Naive thymus-derived CD4-positive, alpha-beta T cell (primary cell): ENCODE data around the gene BBS5. TPM values are rescaled to one million over a fixed set of nuclear protein-coding genes. Genes with fewer than 3 reads are reported as not detected.
"Not testable (repeated sequence)": the region's sequence is repeated elsewhere in the genome, so short reads cannot be mapped to it uniquely, and the experiment has no call there.

Source experiments
- ATAC-seq: fragments of 150-1000 bp; cut with Tn5 transposase; 2 replicates; pipeline ENCODE4 v1.10.0; 2021; ENCODE audit warnings: mild to moderate bottlenecking, moderate library complexity
- CTCF ChIA-PET: fragments of 350-600 bp; sonication (Branson Sonifier 250); formaldehyde crosslinking; loops from one replicate; lab custom pipeline; 2021; ENCODE audit warnings: antibody characterized with exemption; lab: Charles Lee
- POLR2A ChIA-PET: fragments of 350-600 bp; sonication (Branson Sonifier 250); formaldehyde crosslinking; loops from one replicate; lab custom pipeline; 2021; ENCODE audit warnings: antibody characterized with exemption, inconsistent platforms; lab: Charles Lee
- DNase-seq, 9 donors: peaks; one replicate each; pipeline versions ENCODE4 v3.0.0 to v3.0.0-alpha.2; 2020 to 2022; ENCODE audit warnings: mixed read lengths in 1 of 9
- H3K27ac ChIP-seq: one replicate; pipeline ENCODE4 v1.7.0; 2013; ENCODE audit warnings: mild to moderate bottlenecking, low read depth, low read length, moderate library complexity
- H3K27me3 ChIP-seq, 2 donors: one replicate each; pipeline ENCODE4 v1.7.0; 2013; ENCODE audit warnings: low read length in 2 of 2, mild to moderate bottlenecking in 2 of 2, moderate library complexity in 2 of 2; ENCODE audit not compliant: control insufficient read depth in 2 of 2, insufficient read depth in 2 of 2
- H3K36me3 ChIP-seq, 3 experiments: 1 replicate in 2 of 3; 2 replicates in 1 of 3; pipeline ENCODE4 v1.7.0; 2013; ENCODE audit warnings: low read length in 3 of 3, mild to moderate bottlenecking in 3 of 3, moderate library complexity in 1 of 3; ENCODE audit not compliant: insufficient read depth in 3 of 3, control insufficient read depth in 2 of 3
- H3K4me1 ChIP-seq, 2 donors: one replicate each; pipeline ENCODE4 v1.7.0; 2013; ENCODE audit warnings: low read length in 2 of 2, mild to moderate bottlenecking in 2 of 2, moderate library complexity in 1 of 2; ENCODE audit not compliant: control insufficient read depth in 2 of 2, insufficient read depth in 2 of 2
- H3K4me3 ChIP-seq: 2 replicates; pipeline ENCODE4 v1.7.0; 2013; ENCODE audit warnings: mild to moderate bottlenecking, low read length
- H3K9me3 ChIP-seq, 3 experiments: 1 replicate in 2 of 3; 2 replicates in 1 of 3; pipeline ENCODE4 v1.7.0; 2013; ENCODE audit warnings: low read length in 3 of 3; ENCODE audit not compliant: control insufficient read depth in 2 of 3
- H3K27ac Mint-ChIP-seq, 9 donors: one replicate each; pipeline ENCODE4 v1.8.0; 2020 to 2022; ENCODE audit warnings: mixed read lengths in 9 of 9, mild to moderate bottlenecking in 8 of 9, moderate library complexity in 5 of 9, inconsistent platforms in 2 of 9
- H3K27me3 Mint-ChIP-seq, 5 donors: one replicate each; pipeline ENCODE4 v1.8.0; 2021 to 2022; ENCODE audit warnings: mixed read lengths in 5 of 5, mild to moderate bottlenecking in 1 of 5
- H3K36me3 Mint-ChIP-seq, 5 donors: one replicate each; pipeline ENCODE4 v1.8.0; 2020 to 2022; ENCODE audit warnings: mixed read lengths in 5 of 5, mild to moderate bottlenecking in 3 of 5, inconsistent platforms in 1 of 5
- H3K4me1 Mint-ChIP-seq, 7 donors: one replicate each; pipeline ENCODE4 v1.8.0; 2020 to 2022; ENCODE audit warnings: mixed read lengths in 7 of 7, mild to moderate bottlenecking in 3 of 7, inconsistent platforms in 1 of 7
- H3K4me3 Mint-ChIP-seq, 10 donors: one replicate each; pipeline ENCODE4 v1.8.0; 2020 to 2022; ENCODE audit warnings: mild to moderate bottlenecking in 10 of 10, mixed read lengths in 10 of 10, moderate library complexity in 6 of 10, inconsistent platforms in 2 of 10
- H3K9me3 Mint-ChIP-seq, 11 donors: one replicate each; pipeline ENCODE4 v1.8.0; 2020 to 2022; ENCODE audit warnings: mixed read lengths in 11 of 11, mild to moderate bottlenecking in 4 of 11, inconsistent platforms in 1 of 11, moderate library complexity in 1 of 11
- intact Hi-C, 2 donors: fragments of 100-400 bp; cut with micrococcal nuclease; formaldehyde crosslinking; loops; one replicate each; pipeline ENCODE4 v1.15.1; 2023
- polyA plus RNA-seq, 2 donors: library from polyadenylated mRNA; unstranded; fragments of 300-500 nt; fragmentation: Illumina TruSeq; gene quantifications; one replicate each; pipeline ENCODE4 v1.2.3, GENCODE V29; 2021
- total RNA-seq, 6 experiments: library from RNA in 5 of 6; stranded (reverse) in 5 of 6; gene quantifications; 1 replicate in 5 of 6; 2 replicates in 1 of 6; pipeline ENCODE4 v1.2.3 and lab custom pipeline; 2021 to 2026

Gene BBS5
- total and polyA plus RNA-seq, 7 experiments from 2014 or later, result 1.3 to 3.8 (median 2.3) TPM

GRCh38 chr2:169448316-169448715 lies 31.0 kb upstream of the BBS5 start:
- H3K27me3 ChIP-seq, result no peaks in the 10 kb centered on the region
- H3K27ac Mint-ChIP-seq, result no peak overlapping the region
- DNase-seq, result no peak
- no peak overlapping the region for H3K27ac ChIP-seq
- POLR2A ChIA-PET, result no interaction called here
- no peak for ATAC-seq
- peaks cover 0 to 2% (median 0%) of the 10 kb centered on the region in 11 donors for H3K9me3 Mint-ChIP-seq
- peaks cover under 1 to 19% (median 8%) of the 10 kb centered on the region in 5 donors for H3K27me3 Mint-ChIP-seq
- H3K36me3 Mint-ChIP-seq, result no peaks in the 10 kb centered on the region
- H3K4me1 Mint-ChIP-seq, result no peaks in the 10 kb centered on the region
- H3K4me3 ChIP-seq, result no peak overlapping the region
- H3K36me3 ChIP-seq, result no peaks in the 10 kb centered on the region
- H3K4me3 Mint-ChIP-seq, result no peak overlapping the region
- H3K9me3 ChIP-seq, result no peaks in the 10 kb centered on the region
- H3K4me1 ChIP-seq, result no peaks in the 10 kb centered on the region
- CTCF ChIA-PET, result no interaction called here
- intact Hi-C loops, result no loop called here

DNA sequence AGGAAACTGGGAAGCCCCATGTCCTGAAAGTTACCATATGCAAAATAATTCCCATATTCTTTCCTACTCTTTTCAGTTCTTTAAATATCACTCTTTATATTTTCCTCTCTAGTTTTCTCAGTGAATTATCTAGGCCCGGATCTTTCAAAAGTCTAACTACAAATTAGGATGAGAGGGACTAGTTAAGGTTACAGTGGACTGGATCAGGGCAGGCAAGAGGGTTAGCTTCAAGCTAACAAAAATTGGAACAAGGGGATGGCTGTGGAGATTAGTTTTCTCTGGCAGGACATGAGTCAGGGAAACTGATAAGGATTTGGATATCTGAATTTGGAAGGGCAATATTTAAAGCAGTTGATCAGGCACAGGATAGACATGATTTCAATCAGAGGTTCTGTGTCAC lies 30.4 kb upstream of the BBS5 start:
- Histone ChIP-seq H3K27me3 (no peaks in the 10 kb centered on the region), H3K27ac (no peak overlapping the region), H3K36me3 (no peaks in the 10 kb centered on the region), H3K9me3 (no peaks in the 10 kb centered on the region), H3K4me3 (no peak overlapping the region), H3K4me1 (no peaks in the 10 kb centered on the region)
- Mint-ChIP-seq H3K27ac (no peak overlapping the region), H3K4me3 (no peak overlapping the region), H3K9me3 (peaks cover 0 to 2% (median 0%) of the 10 kb centered on the region in 11 donors), H3K36me3 (no peaks in the 10 kb centered on the region), H3K4me1 (no peaks in the 10 kb centered on the region), H3K27me3 (peaks cover 5 to 17% (median 8%) of the 10 kb centered on the region in 5 donors)
- CTCF ChIA-PET, result no interaction called here
- ATAC-seq, result no peak
- no peak for DNase-seq
- intact Hi-C loops, result no loop called here
- POLR2A ChIA-PET, result no interaction called here

GRCh38 chr2:169452080-169452479 lies 27.2 kb upstream of the BBS5 start:
- Mint-ChIP-seq H3K27me3 (peaks cover 6 to 12% (median 8%) of the 10 kb centered on the region in 5 donors), H3K4me3 (no peak overlapping the region), H3K27ac (no peak overlapping the region), H3K9me3 (peaks cover 0 to 2% (median 0%) of the 10 kb centered on the region in 11 donors), H3K36me3 (no peaks in the 10 kb centered on the region), H3K4me1 (no peaks in the 10 kb centered on the region)
- Histone ChIP-seq H3K9me3 (no peaks in the 10 kb centered on the region), H3K4me1 (no peaks in the 10 kb centered on the region), H3K36me3 (no peaks in the 10 kb centered on the region), H3K27ac (no peak overlapping the region), H3K27me3 (no peaks in the 10 kb centered on the region), H3K4me3 (no peak overlapping the region)
- CTCF ChIA-PET, result interaction anchor here (0.6 kb wide), 1 partner anchor 1365 kb away, joined by 3 read pairs; the partner anchor contains the start of gene GAD1
- intact Hi-C loops, result loop anchor here (1.0 to 10.0 kb wide), 3 partner anchors 476 to 1363 kb away; partner anchors contain the start of gene GAD1 (in 1 of the 2)
- POLR2A ChIA-PET, result no interaction called here
- ATAC-seq, result no peak
- no peak for DNase-seq

DNA sequence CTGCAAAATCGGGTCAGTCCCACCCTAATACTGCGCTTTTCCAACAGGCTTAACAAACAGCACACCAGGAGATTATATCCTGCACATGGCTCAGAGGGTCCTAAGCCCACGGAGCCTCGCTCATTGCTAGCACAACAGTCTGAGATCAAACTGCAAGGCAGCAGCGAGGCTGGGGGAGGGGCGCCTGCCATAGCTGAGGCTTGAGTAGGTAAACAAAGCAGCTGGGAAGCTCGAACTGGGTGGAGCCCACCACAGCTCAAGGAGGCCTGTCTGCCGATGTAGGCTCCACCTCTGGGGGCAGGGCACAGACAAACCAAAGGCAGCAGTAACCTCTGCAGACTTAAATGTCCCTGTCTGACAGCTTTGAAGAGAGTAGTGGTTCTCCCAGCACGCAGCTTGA lies 26.2 kb upstream of the BBS5 start:
- H3K36me3 ChIP-seq, H3K4me1 ChIP-seq, H3K27me3 ChIP-seq, H3K4me1 Mint-ChIP-seq, H3K36me3 Mint-ChIP-seq, CTCF ChIA-PET, H3K27ac Mint-ChIP-seq, POLR2A ChIA-PET, H3K4me3 Mint-ChIP-seq, H3K27ac ChIP-seq, ATAC-seq, DNase-seq, H3K9me3 Mint-ChIP-seq, H3K9me3 ChIP-seq, H3K4me3 ChIP-seq: not testable (repeated sequence)
- H3K27me3 Mint-ChIP-seq, result peaks cover 6 to 11% (median 8%) of the 10 kb centered on the region in 5 donors
- intact Hi-C loops, result loop anchor here (2.0 to 10.0 kb wide), 2 partner anchors 476 to 1362 kb away; partner anchors contain the start of gene GAD1 (in 1 of the 2)

DNA sequence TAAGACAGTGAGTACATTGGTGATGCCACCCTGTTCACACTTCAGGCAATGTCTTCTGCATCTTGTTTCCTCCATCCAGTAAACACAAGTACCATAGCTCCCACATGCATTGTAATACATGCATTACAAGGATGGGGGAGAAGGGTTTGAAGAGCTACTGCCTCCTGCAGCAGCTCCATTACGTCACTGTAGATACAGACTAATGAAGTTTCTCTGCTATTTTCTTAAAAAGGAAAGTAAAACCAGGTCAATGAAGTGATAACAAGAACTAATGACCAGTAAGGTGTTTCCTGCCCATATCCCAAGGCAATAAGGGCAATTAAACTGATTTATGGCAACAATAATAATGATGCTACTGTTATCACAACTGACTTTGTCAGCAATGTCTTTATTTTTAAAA lies 18.2 kb upstream of the BBS5 start:
- POLR2A ChIA-PET, result no interaction called here
- intact Hi-C loops, result loop anchor here in 1 of 2 donors (5.0 kb wide), 4 partner anchors 99 to 489 kb away; partner anchors contain the start of gene LRP2
- ATAC-seq (no peak), DNase-seq (no peak)
- Mint-ChIP-seq H3K36me3 (no peaks in the 10 kb centered on the region), H3K9me3 (peaks cover 0 to 8% (median 0%) of the 10 kb centered on the region in 11 donors), H3K27ac (no peak overlapping the region), H3K4me3 (no peak overlapping the region), H3K27me3 (peaks cover 0 to 3% (median 0%) of the 10 kb centered on the region in 5 donors), H3K4me1 (peaks cover 0 to 3% (median 0%) of the 10 kb centered on the region in 7 donors)
- Histone ChIP-seq H3K4me1 (no peaks in the 10 kb centered on the region), H3K36me3 (no peaks in the 10 kb centered on the region), H3K27me3 (no peaks in the 10 kb centered on the region), H3K9me3 (no peaks in the 10 kb centered on the region), H3K4me3 (no peak overlapping the region), H3K27ac (no peak overlapping the region)
- CTCF ChIA-PET, result no interaction called here

DNA sequence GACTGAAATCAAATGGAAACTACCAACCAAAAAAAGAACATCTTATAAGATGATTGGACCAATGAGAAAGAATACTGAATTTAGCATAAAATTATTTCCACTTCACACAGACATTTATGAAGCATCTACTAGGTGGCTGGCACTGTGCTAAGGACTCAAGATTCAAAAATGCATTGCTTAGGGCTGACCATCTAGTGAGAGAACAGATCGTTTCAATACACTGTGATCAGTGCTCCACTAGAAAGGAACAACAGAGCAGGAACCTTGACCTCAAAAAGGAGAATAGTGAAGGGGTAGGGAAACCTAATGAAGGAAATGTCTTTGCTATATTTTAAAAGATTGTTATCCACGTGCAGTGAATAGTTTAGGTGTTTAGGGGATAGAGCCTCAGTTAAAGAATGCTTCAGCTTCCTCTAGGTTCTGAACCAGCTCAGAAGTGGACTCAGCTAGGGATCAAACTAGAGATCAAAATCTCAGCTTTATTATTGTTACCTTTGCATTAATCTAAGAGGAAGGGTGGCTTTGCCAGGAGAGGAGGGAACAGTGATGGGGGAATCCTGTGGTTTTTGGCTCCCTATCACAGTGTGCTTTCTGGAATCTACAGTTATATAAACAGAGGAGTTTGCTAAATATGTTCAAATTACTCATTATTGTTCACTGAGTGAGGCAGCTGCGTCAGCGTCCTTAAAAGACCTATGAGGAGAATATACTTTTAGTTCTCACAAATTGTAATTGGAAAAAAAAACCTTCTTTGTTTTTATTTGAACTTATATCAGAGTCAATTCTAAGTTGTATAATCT lies 16.2 kb upstream of the BBS5 start:
- CTCF ChIA-PET, result no interaction called here
- H3K4me1 Mint-ChIP-seq, result peaks cover 0 to 3% (median 0%) of the 10 kb centered on the region in 7 donors
- no peak for ATAC-seq
- no peak overlapping the region for H3K27ac ChIP-seq
- H3K9me3 Mint-ChIP-seq, result peaks cover 0 to 5% (median 0%) of the 10 kb centered on the region in 11 donors
- H3K9me3 ChIP-seq, result no peaks in the 10 kb centered on the region
- intact Hi-C loops, result loop anchor here in 1 of 2 donors (5.0 kb wide), 4 partner anchors 99 to 491 kb away; partner anchors contain the start of gene LRP2
- DNase-seq, result peak in 2 of 9 donors; percentile 14 to 22
- no peak overlapping the region for H3K4me3 Mint-ChIP-seq
- H3K4me3 ChIP-seq, result no peak overlapping the region
- peaks cover 0 to 3% (median 0%) of the 10 kb centered on the region in 5 donors for H3K27me3 Mint-ChIP-seq
- POLR2A ChIA-PET, result interaction anchor here (0.7 kb wide), 1 partner anchor 880 kb away, joined by 6 read pairs; no protein-coding TSS in a partner anchor
- H3K36me3 Mint-ChIP-seq, result no peaks in the 10 kb centered on the region
- no peaks in the 10 kb centered on the region for H3K27me3 ChIP-seq
- H3K4me1 ChIP-seq, result no peaks in the 10 kb centered on the region
- peak overlapping the region in 1 of 9 donors; percentile 1 for H3K27ac Mint-ChIP-seq
- no peaks in the 10 kb centered on the region for H3K36me3 ChIP-seq
